HG03575 (cell line): Measurements from ENCODE around the gene ST14.
"Not testable (repeated sequence)": the region's sequence is repeated elsewhere in the genome, so short reads cannot be mapped to it uniquely, and the experiment has no call there.

Source experiments
- ATAC-seq: cut with Tn5 transposase; IDR thresholded peaks from one replicate; pipeline ENCODE4 v1.9.1; 2021; ENCODE audit not compliant: unreplicated experiment, insufficient number of reproducible peaks, low FRiP score; ENCODE audit errors: extremely low read depth

ST14 gene

DNA sequence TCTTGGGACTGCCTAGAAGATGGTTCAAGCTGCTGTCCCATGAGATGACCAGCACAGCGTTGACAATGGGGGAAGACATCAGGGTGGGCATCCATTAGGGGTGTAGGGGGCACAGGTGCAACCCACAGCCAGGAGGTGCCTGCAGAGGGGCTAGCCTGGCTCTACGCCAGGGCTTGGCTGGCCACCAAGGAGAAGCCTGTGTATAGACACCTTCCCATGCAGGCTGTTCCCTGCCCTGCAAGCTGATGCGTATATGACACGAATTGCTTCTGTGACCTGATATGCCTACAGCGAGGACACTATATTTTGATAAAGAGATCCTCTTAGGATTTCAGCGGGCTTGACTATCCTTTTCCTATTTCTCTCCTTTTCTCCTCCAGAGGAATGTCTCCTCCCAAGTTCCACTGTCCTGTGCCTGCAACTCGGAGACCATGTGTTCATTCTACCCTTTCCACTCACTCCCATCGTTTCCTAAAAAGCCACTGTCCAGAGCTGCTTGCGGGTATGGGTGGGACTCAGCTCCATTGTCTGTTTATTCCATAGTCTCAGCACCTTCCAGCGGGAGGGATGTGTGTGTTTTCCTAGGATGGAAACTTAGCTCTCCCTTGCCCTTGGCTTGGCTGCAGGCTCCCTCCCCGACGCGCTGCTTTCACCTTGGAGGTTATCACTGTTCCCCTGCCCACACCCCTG lies 56.1 kb downstream of the ST14 start:
- ATAC-seq = no peak

DNA sequence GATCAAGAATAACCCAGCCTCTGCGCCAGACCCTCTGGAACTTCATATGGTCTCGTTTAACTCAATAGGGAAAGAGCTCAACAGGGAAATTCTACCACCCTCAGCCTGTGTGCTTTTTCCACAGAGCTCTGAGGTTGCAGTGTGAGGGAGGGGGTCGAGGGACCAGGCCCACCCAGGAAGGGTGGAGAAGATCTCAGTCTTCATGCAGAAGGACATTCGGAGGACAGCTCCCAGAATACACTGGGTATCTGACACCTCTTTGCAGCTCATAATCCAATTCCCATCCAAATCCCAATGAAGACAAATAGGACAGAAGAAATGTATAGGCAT lies 56.6 kb downstream of the ST14 start:
- no peak for ATAC-seq

DNA sequence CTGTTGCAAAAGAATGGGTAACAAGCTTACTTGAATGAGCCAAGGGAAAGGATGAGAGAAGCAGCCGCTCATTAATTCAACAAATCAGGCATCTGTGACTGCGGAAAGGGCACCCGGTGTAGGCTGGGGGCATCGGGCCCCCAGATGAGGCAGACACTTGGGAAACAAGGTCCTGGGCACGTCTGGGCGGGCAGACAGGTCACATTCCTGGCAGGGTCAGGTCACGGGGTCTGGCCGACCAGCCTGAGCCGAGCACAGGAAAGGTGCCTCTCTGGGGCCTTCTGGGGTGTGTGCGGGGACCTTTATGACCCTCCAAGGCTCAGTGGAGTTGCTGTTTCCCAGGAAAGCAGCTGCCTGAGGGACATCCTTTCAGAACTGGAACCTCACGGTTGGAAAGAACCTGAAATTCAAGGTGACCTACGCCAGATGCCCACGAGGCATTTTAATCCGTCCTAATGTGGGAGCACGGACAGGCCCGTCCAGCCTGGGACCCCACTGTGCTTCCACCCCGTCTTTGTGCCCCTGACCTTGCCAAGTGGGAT lies 57.1 kb downstream of the ST14 start:
- no peak for ATAC-seq

DNA sequence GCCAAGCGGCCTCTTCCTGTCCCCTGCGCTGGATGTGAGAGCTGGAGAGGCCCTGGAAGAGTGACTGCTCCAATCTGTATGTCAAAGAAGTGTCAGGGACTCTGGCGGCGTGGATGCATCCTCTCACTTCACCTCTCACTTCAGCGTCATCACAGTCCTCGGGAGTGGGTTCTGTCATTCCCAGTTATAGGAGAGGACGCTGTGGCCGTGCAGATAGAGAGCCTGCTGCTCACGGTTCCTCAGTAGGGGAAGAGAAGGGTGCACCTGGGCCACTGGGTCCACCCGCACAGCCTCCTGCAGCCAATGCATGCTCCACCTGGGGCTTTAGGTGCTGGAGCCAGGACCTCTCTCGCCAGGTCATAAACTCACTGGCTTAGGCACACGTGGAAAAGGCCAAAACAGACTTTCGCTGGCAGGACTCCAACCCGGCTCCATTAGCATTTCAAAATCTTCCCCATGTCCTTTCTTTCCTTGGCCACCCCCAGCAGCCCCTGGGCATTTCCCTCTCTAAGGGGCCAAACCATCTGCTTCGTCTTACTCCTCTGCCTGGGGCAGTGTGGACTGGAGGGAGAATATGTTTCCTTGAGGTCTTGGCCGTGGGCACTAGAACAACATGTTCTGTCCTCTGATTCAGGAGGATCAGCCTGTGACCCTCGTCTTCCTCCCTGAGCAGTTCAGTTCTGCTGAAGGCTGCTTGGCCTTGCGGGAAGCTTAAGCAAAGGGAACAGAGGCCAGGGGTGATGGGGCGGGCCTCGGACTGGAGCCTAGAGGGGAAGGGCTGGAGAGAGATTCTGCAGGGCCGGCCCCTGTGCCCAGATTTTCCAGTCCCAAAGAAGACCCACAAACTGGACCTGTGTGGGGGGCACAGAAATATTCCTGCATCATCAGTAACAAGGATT lies 57.8 kb downstream of the ST14 start:
- no peak for ATAC-seq

DNA sequence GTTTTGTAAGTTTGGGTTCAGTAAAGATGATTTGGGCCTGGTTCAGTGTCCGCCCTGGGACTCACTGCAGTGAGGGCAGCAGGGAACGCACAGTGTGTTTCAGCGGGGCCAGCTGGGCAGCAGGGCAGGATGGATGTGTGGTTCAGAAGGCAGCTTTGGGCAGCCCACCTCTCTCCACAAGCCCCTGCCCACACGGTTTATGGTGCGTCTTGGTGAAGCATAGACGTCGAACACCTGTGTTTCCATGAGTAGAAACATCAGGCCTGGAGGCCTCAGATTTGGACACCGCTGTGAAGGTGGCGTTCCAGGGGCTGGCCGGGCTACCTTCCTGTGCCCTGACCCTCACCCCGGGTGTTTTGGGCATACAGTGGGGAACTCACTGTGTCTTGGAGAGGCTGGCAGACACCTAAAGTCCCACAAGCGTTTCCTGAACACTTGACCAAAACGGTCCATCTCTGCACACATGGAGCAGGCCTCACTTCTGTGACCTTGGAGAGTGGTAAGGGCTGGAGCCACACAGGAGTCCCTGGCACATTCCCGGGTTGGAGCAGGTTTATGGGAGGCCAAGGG lies 59.0 kb downstream of the ST14 start:
- ATAC-seq = no peak

DNA sequence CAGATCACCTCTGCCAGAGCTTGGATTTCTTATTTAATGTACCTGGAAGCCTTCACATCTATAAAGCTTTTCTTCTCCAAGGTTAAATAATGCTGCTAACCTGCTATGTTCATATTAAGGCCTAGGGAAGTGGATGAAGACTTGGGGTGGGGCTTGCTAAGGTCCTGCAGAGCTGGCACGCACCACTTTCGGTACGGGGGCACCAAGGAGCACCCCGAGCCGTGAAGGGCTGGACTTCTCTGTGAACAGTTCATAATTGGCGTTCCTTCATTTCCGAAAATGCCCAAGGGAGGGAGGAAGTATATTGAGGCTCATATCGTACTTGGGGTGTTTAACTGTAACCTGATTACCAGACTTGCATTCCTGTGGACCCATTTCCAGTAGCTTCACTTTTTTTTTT lies 59.6 kb downstream of the ST14 start:
- no peak for ATAC-seq

DNA sequence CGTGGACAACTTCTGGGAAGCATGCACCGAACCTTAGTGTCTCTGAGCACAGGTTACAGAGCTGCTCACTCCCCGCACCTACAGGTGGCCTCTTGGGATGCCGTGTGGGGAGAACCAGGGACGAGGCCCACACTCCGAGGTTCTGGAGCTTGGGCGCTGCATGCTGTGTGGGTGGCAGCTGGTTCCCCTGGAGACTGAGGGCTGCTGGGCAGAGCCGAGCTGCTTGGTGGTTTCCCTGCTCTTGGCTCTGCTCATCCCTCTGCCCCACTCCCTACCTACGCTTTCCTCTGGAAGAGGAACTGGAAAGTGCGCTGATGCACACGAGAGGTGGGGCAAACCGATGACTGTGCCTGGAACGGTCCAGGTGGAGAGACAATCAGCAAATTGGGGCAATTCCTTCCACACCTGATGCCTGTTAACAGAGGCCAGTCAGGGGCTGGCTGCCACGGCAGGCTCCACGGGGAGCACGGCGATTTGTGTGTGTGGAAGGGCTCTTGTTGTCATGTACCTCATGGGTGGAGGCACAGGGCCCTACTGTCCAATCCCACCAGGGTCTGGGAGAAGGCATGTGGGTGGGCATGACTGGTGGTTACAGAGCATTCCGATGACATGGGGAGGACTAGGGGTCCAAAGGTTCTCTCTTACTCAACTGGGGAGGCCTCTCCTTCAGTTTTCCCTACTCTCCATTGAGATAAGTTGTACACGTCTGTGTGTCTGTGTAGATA lies 60.9 kb downstream of the ST14 start:
- no peak for ATAC-seq

DNA sequence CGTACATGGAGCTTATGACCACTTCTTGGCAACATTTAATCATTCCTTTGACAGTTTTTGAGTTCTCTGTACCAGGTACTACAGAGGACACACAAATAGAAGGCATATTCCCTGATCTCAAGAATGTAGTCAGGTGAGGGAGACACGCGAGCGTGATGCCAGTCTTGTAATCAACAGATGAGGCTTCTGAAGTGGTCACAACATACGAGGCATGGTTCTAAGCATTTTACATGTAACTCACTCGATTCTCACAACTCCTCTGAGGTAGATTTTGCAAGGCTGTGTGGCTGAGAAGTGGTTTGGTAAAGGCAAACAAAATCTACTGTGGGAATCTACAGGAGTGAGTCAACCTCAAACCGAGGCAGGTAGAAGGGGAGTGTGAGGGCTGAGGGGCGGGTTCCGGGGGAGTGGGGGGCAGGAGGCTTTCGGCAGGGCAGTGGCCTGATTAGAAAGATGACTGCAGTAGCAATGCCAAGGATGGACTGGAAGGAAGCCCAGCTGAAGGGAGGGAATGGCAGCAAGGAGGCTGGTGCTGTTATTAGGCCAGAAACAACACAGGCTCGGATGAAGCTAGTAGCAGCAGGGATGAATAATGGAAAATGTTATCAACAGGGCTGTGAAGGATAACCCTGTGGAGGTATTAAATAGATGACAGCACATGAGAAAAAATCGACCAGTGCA lies 63.8 kb downstream of the ST14 start:
- no peak for ATAC-seq

DNA sequence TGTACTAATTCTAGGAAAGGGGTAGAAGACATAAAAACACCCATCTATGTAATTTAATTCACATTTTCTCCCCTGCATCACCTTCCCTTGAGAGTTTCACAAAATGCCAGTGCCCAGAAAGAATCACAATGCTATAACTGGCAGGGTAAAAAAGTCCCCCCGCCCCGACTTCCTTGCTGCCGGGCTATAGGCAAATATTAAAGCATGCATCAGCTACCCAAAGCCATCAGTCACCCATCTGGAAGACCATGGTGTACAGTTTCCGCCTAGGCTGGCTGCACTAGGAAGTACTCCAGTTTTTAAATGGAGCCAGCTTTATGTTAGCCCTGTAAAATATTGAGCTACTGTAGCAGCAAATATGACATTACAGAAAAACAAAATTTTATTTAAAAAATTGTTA lies 67.8 kb downstream of the ST14 start:
- ATAC-seq = no peak

DNA sequence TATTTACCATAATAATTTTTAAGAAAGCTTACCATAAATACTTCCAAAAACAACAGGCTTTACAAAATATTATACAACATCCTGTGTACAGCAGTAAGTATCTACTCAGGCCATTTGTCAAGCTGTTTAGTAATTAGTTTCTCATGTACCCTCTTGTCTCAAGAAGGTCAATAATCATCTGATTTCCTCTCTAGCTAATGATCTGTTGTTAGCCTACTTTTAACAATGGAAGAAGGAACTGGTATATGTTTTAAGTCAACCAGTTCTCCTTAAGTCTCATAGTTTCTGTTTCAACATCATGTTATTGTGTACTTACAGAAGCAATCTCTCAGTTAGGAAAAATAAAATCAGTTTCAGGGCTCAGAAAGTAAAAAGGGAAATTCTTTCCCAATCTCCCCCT lies 73.9 kb downstream of the ST14 start:
- ATAC-seq = not testable (repeated sequence)

DNA sequence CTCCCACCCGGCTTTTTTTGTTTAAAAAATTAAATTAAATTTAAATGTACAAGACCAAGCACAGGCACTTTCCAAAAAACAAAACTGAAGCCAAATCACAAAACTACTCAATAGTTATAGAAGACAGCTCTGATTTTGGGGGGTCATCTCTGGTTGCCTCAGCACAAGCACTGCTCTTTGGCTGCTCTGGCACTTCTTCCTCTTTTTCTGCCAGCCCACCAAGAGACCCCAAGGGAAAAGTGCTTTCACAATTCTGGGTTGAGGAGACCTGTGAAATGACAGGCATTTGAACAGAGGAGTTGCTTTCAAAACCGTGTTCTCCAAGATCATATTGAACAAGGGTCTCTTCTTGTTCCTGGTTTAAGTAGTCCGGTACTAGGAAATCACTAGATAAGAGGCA lies 74.3 kb downstream of the ST14 start:
- not testable (repeated sequence) for ATAC-seq

DNA sequence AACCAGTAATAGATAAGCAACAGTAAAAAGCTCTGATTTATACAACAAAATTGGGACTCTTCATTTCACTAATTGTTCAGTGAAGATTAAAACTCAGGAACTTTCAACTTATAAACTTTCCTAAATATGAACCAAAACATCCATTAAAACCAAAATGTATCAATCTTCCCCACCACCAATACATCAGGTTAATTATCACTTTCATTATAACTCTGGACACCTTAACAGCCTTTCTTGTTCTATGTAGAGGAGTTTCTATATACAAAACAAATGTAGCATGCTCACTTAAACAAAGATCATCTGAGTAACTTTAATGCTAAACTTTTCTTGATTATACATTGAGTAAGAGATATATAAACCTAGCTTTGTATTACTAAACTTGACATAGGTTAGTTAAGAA lies 74.7 kb downstream of the ST14 start:
- ATAC-seq = no peak

DNA sequence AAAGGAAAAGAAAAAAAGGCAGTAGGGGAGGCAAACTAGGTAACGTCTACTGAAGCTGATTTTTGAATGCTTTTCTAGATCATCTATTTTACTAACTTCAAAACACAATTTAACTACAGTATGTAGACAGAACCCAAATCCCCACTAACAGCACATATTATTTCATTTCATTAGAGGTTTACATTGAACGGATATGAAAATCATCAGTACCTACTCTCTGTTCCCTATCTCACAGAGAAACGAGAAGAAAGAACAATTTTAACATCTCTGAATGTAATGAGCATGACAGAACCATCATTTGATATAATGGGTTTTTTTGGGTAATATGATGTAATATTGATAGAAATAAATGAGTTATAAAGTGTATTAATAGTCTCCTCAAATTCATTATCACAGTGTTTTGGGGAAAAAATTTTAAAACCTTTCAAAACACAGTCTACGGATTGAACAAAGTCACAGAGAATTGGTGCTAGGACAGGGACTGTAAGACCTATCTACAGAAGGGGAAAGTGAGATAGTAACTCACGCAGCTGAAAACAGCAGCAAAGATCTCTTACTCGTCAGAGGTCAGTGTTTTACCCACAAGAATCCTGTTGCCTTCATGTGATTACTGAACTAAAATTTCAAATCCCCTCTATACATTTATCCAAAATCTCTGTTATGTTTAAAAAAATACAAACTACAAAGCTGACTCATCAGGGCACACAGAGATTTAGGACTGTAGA lies 77.9 kb downstream of the ST14 start:
- ATAC-seq = no peak

DNA sequence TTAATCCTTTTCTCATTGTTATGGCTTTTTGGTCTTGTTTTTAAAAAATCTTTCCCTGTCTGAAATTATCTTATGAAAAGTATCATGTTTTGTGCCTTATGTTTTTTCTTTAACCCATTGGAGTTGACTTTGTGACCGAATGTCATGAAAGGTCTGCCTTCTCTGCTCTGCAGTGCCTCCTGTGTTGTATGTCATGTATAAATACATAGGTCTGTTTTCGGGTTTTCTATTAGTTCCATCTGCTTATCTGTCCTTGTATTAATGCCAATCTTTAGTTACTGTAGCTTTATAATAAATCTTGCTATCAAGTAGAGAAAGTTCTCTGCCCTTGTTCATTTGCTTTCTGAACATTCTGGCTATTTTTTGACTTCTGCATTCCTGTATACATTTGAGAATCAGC lies 82.1 kb downstream of the ST14 start:
- ATAC-seq = no peak

DNA sequence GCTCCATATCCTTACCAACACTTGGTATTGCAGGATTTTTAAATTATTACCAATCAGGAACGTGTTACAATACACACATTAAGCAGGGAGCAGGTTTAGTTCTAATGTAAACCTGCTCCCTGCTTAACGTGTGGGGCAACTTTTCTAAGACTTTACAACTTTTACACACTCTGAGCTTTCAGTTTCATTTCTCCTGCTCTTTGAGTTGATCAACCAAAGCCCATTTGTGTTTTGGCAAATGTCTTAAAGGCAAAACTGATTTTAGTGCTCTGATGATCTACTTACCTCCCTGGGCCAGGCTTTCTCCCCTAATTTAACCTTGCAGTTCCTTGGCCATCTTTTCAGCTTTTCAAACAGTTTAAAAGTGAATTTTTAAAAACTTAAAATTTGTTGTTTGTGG lies 84.2 kb downstream of the ST14 start:
- peak; percentile 48 for ATAC-seq

DNA sequence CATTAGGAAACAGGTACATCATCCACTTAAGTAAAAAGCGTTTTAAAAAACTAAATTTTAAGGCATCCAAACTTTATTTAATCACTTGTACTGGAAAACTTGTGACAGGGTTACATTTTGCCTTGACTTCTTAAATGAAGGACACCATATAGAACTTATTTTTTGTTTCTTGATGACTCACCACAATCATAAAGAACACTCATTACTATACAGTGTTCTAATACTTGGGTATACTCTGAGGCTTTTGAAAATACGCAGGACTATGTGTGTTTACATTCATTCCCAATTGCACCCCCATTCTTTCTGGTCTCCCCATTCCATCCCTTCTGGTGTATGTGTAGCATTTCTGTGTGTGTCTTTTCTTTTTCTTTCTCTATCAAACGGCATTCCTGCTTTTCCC lies 85.3 kb downstream of the ST14 start:
- no peak for ATAC-seq

DNA sequence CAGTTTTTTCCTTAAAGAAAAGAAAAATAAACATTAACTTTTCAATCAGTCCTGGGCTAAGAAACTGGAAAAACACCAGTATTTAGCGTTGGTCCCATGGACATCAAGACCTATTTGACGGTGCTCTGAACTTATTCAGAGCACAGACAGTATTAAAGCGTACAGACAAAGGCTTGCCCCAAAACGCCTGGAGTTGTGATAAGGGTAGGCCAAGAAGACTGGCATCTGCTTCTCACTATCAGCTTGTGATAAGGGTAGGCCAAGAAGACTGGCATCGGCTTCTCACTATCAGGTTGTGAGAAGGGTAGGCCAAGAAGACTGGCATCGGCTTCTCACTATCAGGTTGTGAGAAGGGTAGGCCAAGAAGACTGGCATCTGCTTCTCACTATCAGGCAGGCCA lies 85.8 kb downstream of the ST14 start:
- ATAC-seq = not testable (repeated sequence)

DNA sequence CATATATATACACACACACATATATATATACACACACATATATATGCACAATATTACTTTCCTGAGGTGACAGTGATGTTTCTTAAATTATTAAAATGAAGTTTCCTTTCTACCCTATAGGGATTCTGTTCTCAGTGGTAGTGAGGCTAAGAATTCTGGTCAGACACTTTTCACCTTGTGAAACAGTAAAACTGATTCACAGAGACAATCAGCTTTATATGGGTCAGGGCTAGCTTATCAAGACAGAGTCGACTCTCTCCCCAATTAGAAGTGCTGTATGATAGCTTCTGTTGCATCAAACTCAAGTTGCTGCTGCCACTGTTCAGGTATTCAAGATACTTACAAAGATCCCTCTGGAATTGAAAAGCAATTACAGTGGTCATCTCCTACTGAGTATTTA lies 86.7 kb downstream of the ST14 start:
- no peak for ATAC-seq
